Measurements from ENCODE around the gene ANTXRL.
"Not testable (repeated sequence)": the region's sequence is repeated elsewhere in the genome, so short reads cannot be mapped to it uniquely, and the experiment has no call there.

Gene ANTXRL

DNA sequence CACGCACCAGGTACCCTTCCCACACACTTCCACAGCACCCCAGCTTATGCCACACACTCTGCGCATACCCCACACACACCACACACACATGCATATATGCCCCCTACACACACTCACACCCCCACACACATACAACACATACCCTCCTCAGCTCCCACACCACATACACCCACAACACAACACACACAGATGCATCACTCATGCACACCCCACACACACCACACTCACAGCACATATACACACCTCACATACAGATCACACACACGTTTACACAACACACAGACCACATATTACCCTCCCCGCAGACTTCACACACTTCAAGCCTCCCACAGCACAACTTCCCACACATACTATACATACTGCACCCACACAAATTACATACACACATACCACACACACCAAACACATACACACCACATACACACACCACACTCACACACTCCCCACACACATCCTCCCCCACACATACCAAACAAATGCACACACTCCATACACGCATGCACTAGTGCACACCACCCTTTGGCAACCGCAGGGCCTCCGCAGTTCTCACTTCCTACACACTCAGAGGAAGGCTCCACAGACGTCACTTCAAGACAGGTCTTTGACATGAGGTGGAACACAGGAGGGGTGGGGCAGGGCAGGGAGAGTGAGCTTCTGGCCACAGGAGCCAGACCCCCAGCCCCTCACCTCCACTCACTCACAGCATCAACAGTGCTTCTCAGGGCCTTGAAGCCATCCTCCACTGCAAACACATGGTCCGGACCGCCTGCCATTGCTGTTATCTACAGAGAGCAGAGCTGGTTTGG lies 18.5 kb upstream of the ANTXRL start:
- no peaks in the 10 kb centered on the region for H3K27me3 ChIP-seq (ENCODE audit: low read depth, low read length)
- no peak overlapping the region for H3K9ac ChIP-seq (ENCODE audit: low read length)
- no peaks in the 10 kb centered on the region for H3K9me3 ChIP-seq (ENCODE audit: insufficient read depth, low read length)
- H2AFZ ChIP-seq (ENCODE audit: low read depth, low read length), result no peak overlapping the region
- H3K4me3 ChIP-seq (ENCODE audit: low read length), result no peak overlapping the region
- peaks cover 21% of the 10 kb centered on the region for H3K4me1 ChIP-seq (ENCODE audit: low read length)
- TF ChIP-seq EZH2phosphoT487 (IDR thresholded peaks at IDR 0.05; ENCODE audit: low read depth), result no peak
- TF ChIP-seq, protein P1, sequence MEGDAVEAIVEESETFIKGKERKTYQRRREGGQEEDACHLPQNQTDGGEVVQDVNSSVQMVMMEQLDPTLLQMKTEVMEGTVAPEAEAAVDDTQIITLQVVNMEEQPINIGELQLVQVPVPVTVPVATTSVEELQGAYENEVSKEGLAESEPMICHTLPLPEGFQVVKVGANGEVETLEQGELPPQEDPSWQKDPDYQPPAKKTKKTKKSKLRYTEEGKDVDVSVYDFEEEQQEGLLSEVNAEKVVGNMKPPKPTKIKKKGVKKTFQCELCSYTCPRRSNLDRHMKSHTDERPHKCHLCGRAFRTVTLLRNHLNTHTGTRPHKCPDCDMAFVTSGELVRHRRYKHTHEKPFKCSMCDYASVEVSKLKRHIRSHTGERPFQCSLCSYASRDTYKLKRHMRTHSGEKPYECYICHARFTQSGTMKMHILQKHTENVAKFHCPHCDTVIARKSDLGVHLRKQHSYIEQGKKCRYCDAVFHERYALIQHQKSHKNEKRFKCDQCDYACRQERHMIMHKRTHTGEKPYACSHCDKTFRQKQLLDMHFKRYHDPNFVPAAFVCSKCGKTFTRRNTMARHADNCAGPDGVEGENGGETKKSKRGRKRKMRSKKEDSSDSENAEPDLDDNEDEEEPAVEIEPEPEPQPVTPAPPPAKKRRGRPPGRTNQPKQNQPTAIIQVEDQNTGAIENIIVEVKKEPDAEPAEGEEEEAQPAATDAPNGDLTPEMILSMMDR (IDR thresholded peaks at IDR 0.05; ENCODE audit: low read depth, low read length), result no peak
- H3K36me3 ChIP-seq (replicated peaks; ENCODE audit: low read depth, low read length), result no peaks in the 10 kb centered on the region
- H4K20me1 ChIP-seq (ENCODE audit: insufficient read depth, low read length), result no peaks in the 10 kb centered on the region
- H3K4me2 ChIP-seq (ENCODE audit: low read length), result peak overlapping the region; percentile 17; the same call in 1 of the 2 replicates
- H3K79me2 ChIP-seq (ENCODE audit: low read length), result no peaks in the 10 kb centered on the region
- no peak overlapping the region for H3K27ac ChIP-seq (ENCODE audit: low read length)

DNA sequence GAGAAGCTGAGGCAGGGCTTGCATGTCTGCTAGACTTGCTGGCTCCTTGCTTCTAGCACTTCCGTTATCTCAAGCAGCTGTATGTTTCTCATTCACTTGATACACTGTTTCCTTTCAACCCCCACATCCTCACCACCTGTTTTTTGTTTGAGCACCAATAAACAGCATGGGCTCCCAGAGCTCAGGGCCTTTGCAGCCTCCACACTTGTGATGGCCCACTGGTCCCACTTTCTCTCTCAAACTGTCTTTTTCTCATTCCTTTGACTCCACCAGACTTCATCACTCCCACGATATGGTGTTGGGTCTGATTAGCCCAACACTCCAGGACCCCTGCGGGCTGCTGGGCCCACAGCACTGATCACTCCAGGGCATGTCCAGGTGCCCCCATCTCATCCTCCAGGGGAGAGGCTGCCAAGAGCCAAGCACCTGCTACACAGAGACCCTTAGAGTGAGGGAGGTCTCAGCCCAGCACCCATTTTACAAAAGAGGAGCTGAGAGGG lies 17.2 kb upstream of the ANTXRL start:
- not testable (repeated sequence) for H3K27me3 ChIP-seq (ENCODE audit: low read depth, low read length); H3K4me2 ChIP-seq (ENCODE audit: low read length); H3K36me3 ChIP-seq (replicated peaks; ENCODE audit: low read depth, low read length); H4K20me1 ChIP-seq (ENCODE audit: insufficient read depth, low read length); H2AFZ ChIP-seq (ENCODE audit: low read depth, low read length); H3K79me2 ChIP-seq (ENCODE audit: low read length); H3K27ac ChIP-seq (ENCODE audit: low read length); H3K4me3 ChIP-seq (ENCODE audit: low read length); H3K9me3 ChIP-seq (ENCODE audit: insufficient read depth, low read length); H3K9ac ChIP-seq (ENCODE audit: low read length)
- H3K4me1 ChIP-seq (ENCODE audit: low read length), result peaks cover 21% of the 10 kb centered on the region

GRCh38 chr10:46270086-46270811 lies 16.5 kb upstream of the ANTXRL start:
- no peak overlapping the region for H3K4me2 ChIP-seq (ENCODE audit: low read length)
- H3K27ac ChIP-seq (ENCODE audit: low read length), result no peak overlapping the region
- H3K9me3 ChIP-seq (ENCODE audit: insufficient read depth, low read length), result no peaks in the 10 kb centered on the region
- peaks cover 21% of the 10 kb centered on the region for H3K4me1 ChIP-seq (ENCODE audit: low read length)
- H3K27me3 ChIP-seq (ENCODE audit: low read depth, low read length), result no peaks in the 10 kb centered on the region
- H3K9ac ChIP-seq (ENCODE audit: low read length), result no peak overlapping the region
- no peak overlapping the region for H2AFZ ChIP-seq (ENCODE audit: low read depth, low read length)
- no peaks in the 10 kb centered on the region for H3K36me3 ChIP-seq (replicated peaks; ENCODE audit: low read depth, low read length)
- no peak overlapping the region for H3K4me3 ChIP-seq (ENCODE audit: low read length)
- TF ChIP-seq, protein P1 (IDR thresholded peaks at IDR 0.05; ENCODE audit: low read depth, low read length), result no peak
- TF ChIP-seq EZH2phosphoT487 (IDR thresholded peaks at IDR 0.05; ENCODE audit: low read depth), result no peak
- no peaks in the 10 kb centered on the region for H3K79me2 ChIP-seq (ENCODE audit: low read length)
- no peaks in the 10 kb centered on the region for H4K20me1 ChIP-seq (ENCODE audit: insufficient read depth, low read length)

GRCh38 chr10:46270963-46271530 lies 15.8 kb upstream of the ANTXRL start:
- H3K4me1 ChIP-seq (ENCODE audit: low read length), result peaks cover 21% of the 10 kb centered on the region
- not testable (repeated sequence) for H3K9me3 ChIP-seq (ENCODE audit: insufficient read depth, low read length); H3K27me3 ChIP-seq (ENCODE audit: low read depth, low read length); H3K9ac ChIP-seq (ENCODE audit: low read length); H4K20me1 ChIP-seq (ENCODE audit: insufficient read depth, low read length); H3K27ac ChIP-seq (ENCODE audit: low read length); H3K4me2 ChIP-seq (ENCODE audit: low read length); H2AFZ ChIP-seq (ENCODE audit: low read depth, low read length); H3K79me2 ChIP-seq (ENCODE audit: low read length); H3K4me3 ChIP-seq (ENCODE audit: low read length); H3K36me3 ChIP-seq (replicated peaks; ENCODE audit: low read depth, low read length)

- peaks cover 21% of the 10 kb centered on the region for H3K4me1 ChIP-seq (ENCODE audit: low read length)
- H4K20me1 ChIP-seq (ENCODE audit: insufficient read depth, low read length); H3K9ac ChIP-seq (ENCODE audit: low read length); H3K79me2 ChIP-seq (ENCODE audit: low read length); H3K4me3 ChIP-seq (ENCODE audit: low read length); H3K36me3 ChIP-seq (replicated peaks; ENCODE audit: low read depth, low read length); H2AFZ ChIP-seq (ENCODE audit: low read depth, low read length); H3K27ac ChIP-seq (ENCODE audit: low read length); H3K4me2 ChIP-seq (ENCODE audit: low read length); H3K9me3 ChIP-seq (ENCODE audit: insufficient read depth, low read length); H3K27me3 ChIP-seq (ENCODE audit: low read depth, low read length): not testable (repeated sequence)
These were observed 14.8 kb upstream of the ANTXRL start for GRCh38 chr10:46271795-46272499.
